ENCODE results near the gene FAAP20.

Gene FAAP20

DNA sequence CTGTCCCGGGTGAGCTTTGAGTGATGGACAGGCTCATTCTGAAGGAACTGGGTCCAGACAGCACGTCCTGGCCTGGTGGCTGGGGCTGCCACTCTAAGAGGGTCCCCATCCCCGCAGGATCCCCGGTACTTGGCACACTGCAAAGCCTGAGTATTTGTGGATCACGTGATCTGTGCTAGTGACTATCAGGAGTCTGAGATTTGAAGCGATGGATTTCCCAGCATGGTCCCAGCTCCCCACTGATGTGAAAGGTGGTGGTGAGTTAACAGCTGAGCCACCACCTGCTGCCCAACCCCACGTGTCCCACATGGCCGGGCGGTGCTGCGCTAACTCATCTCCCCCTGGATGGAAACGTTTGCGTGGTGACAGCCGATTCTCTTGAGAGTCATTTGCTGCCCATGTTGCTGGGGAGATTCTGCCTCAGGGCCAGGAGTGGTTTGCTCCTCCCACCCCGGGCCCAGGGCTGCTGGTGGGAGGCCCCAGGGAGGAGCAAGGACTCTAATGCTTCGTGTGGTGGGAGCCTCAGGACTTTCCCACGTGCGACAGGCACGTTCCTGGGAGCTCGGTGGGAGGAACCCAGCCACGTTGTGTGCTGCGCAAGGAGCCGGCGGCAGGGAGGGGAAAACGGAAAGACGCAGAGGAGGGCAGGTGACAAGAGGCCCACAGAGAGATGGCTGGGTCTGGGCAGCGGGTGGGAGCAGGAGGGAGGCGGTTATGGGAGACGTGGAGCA lies 15.1 kb downstream of the FAAP20 start:
- TF ChIP-seq ARNTL (CRISPR knock-in tag; IDR thresholded peaks at IDR 0.05; ENCODE audit: borderline replicate concordance, low read depth), result no peak
- TF ChIP-seq, protein P1, sequence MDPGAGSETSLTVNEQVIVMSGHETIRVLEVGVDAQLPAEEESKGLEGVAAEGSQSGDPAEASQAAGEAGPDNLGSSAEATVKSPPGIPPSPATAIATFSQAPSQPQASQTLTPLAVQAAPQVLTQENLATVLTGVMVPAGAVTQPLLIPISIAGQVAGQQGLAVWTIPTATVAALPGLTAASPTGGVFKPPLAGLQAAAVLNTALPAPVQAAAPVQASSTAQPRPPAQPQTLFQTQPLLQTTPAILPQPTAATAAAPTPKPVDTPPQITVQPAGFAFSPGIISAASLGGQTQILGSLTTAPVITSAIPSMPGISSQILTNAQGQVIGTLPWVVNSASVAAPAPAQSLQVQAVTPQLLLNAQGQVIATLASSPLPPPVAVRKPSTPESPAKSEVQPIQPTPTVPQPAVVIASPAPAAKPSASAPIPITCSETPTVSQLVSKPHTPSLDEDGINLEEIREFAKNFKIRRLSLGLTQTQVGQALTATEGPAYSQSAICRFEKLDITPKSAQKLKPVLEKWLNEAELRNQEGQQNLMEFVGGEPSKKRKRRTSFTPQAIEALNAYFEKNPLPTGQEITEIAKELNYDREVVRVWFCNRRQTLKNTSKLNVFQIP (CRISPR knock-in tag; IDR thresholded peaks at IDR 0.05; ENCODE audit: borderline replicate concordance, low read depth), result no peak
- TF ChIP-seq OSR1 (CRISPR knock-in tag; IDR thresholded peaks at IDR 0.05), result no peak
- no peak for TF ChIP-seq ZFP3 (CRISPR knock-in tag; IDR thresholded peaks at IDR 0.05)
- TF ChIP-seq ZC3H10 (CRISPR knock-in tag; IDR thresholded peaks at IDR 0.05), result no peak
- TF ChIP-seq, protein P2, sequence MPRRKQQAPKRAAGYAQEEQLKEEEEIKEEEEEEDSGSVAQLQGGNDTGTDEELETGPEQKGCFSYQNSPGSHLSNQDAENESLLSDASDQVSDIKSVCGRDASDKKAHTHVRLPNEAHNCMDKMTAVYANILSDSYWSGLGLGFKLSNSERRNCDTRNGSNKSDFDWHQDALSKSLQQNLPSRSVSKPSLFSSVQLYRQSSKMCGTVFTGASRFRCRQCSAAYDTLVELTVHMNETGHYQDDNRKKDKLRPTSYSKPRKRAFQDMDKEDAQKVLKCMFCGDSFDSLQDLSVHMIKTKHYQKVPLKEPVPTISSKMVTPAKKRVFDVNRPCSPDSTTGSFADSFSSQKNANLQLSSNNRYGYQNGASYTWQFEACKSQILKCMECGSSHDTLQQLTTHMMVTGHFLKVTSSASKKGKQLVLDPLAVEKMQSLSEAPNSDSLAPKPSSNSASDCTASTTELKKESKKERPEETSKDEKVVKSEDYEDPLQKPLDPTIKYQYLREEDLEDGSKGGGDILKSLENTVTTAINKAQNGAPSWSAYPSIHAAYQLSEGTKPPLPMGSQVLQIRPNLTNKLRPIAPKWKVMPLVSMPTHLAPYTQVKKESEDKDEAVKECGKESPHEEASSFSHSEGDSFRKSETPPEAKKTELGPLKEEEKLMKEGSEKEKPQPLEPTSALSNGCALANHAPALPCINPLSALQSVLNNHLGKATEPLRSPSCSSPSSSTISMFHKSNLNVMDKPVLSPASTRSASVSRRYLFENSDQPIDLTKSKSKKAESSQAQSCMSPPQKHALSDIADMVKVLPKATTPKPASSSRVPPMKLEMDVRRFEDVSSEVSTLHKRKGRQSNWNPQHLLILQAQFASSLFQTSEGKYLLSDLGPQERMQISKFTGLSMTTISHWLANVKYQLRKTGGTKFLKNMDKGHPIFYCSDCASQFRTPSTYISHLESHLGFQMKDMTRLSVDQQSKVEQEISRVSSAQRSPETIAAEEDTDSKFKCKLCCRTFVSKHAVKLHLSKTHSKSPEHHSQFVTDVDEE (CRISPR knock-in tag; IDR thresholded peaks at IDR 0.05), result no peak
- TF ChIP-seq ZFP30 (CRISPR knock-in tag; IDR thresholded peaks at IDR 0.05), result no peak
- TF ChIP-seq, protein P3, sequence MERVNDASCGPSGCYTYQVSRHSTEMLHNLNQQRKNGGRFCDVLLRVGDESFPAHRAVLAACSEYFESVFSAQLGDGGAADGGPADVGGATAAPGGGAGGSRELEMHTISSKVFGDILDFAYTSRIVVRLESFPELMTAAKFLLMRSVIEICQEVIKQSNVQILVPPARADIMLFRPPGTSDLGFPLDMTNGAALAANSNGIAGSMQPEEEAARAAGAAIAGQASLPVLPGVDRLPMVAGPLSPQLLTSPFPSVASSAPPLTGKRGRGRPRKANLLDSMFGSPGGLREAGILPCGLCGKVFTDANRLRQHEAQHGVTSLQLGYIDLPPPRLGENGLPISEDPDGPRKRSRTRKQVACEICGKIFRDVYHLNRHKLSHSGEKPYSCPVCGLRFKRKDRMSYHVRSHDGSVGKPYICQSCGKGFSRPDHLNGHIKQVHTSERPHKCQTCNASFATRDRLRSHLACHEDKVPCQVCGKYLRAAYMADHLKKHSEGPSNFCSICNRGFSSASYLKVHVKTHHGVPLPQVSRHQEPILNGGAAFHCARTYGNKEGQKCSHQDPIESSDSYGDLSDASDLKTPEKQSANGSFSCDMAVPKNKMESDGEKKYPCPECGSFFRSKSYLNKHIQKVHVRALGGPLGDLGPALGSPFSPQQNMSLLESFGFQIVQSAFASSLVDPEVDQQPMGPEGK (CRISPR knock-in tag; IDR thresholded peaks at IDR 0.05; ENCODE audit: borderline replicate concordance), result no peak
- no peak for TF ChIP-seq ISL1 (CRISPR knock-in tag; IDR thresholded peaks at IDR 0.05)
- ATAC-seq, result no peak

DNA sequence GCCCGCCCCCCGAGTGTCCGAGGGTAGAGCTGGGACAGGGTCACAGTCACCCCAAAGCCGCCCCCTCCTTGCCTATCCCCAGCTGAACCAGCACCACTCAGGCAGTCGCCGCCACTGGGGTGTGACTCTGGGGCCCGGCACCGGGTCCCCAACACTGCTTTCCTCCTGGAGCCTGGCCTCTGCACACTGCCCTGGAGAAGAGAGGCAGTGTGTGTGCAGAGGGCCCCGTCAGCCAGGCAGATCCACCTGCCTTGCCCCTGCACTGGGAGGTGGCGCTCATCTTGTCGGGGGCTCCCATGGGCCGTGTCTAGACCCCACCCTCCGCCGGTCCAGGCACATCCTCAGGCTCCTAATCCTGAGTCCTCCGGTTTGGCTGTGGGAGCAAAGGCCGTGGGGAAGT lies 15.7 kb downstream of the FAAP20 start:
- ATAC-seq, result no peak
- no peak for TF ChIP-seq ARNTL (CRISPR knock-in tag; IDR thresholded peaks at IDR 0.05; ENCODE audit: borderline replicate concordance, low read depth)
- TF ChIP-seq, protein P2 (CRISPR knock-in tag; IDR thresholded peaks at IDR 0.05), result no peak
- no peak for TF ChIP-seq OSR1 (CRISPR knock-in tag; IDR thresholded peaks at IDR 0.05)
- TF ChIP-seq TCF4 (CRISPR knock-in tag; IDR thresholded peaks at IDR 0.05; ENCODE audit: borderline replicate concordance), result no peak
- no peak for TF ChIP-seq TOX (CRISPR knock-in tag; IDR thresholded peaks at IDR 0.05; ENCODE audit: borderline replicate concordance)
- TF ChIP-seq PPARA (CRISPR knock-in tag; IDR thresholded peaks at IDR 0.05; ENCODE audit: borderline replicate concordance), result no peak
- TF ChIP-seq ZNF565 (CRISPR knock-in tag; conservative IDR thresholded peaks at IDR 0.05; ENCODE audit: low read depth), result no peak
- no peak for TF ChIP-seq GLIS3 (CRISPR knock-in tag; IDR thresholded peaks at IDR 0.05)
- no peak for TF ChIP-seq RARB (CRISPR knock-in tag; IDR thresholded peaks at IDR 0.05)
- no peak for TF ChIP-seq SNAI2 (CRISPR knock-in tag; IDR thresholded peaks at IDR 0.05)
- no peak for TF ChIP-seq BACH2 (CRISPR knock-in tag; IDR thresholded peaks at IDR 0.05; ENCODE audit: borderline replicate concordance)
- TF ChIP-seq, protein P4, sequence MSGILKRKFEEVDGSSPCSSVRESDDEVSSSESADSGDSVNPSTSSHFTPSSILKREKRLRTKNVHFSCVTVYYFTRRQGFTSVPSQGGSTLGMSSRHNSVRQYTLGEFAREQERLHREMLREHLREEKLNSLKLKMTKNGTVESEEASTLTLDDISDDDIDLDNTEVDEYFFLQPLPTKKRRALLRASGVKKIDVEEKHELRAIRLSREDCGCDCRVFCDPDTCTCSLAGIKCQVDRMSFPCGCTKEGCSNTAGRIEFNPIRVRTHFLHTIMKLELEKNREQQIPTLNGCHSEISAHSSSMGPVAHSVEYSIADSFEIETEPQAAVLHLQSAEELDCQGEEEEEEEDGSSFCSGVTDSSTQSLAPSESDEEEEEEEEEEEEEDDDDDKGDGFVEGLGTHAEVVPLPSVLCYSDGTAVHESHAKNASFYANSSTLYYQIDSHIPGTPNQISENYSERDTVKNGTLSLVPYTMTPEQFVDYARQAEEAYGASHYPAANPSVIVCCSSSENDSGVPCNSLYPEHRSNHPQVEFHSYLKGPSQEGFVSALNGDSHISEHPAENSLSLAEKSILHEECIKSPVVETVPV (CRISPR knock-in tag; IDR thresholded peaks at IDR 0.05), result no peak
- TF ChIP-seq ZFP30 (CRISPR knock-in tag; IDR thresholded peaks at IDR 0.05), result no peak
- TF ChIP-seq, protein P3 (CRISPR knock-in tag; IDR thresholded peaks at IDR 0.05; ENCODE audit: borderline replicate concordance), result no peak
- no peak for TF ChIP-seq ZNF70 (CRISPR knock-in tag; IDR thresholded peaks at IDR 0.05)

Data from SK-N-SH treated with all-trans-retinoic acid at 6 μM for 48 hours (cell line).